Parietal lobe (tissue), 2 donors: ENCODE data around the gene PRIM2. TPM values are rescaled to one million over a fixed set of nuclear protein-coding genes. Genes with fewer than 3 reads are reported as not detected.

Experiments
- small RNA-seq: library from RNA; depleted of rRNA; stranded (forward); fragments of <200 nt; gene quantifications from one replicate; pipeline ENCODE3, GENCODE V24; 2014; ENCODE audit warnings: low replicate concordance
- total RNA-seq: library from RNA; depleted of rRNA; stranded (reverse); fragments of >200 nt; gene quantifications from one replicate; pipeline ENCODE4 v1.2.3, GENCODE V29; 2014

The PRIM2 gene, protein sequence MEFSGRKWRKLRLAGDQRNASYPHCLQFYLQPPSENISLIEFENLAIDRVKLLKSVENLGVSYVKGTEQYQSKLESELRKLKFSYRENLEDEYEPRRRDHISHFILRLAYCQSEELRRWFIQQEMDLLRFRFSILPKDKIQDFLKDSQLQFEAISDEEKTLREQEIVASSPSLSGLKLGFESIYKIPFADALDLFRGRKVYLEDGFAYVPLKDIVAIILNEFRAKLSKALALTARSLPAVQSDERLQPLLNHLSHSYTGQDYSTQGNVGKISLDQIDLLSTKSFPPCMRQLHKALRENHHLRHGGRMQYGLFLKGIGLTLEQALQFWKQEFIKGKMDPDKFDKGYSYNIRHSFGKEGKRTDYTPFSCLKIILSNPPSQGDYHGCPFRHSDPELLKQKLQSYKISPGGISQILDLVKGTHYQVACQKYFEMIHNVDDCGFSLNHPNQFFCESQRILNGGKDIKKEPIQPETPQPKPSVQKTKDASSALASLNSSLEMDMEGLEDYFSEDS
- 26.6 TPM for total RNA-seq

GRCh38 chr6:57317060-57317943 is at the start of gene PRIM2:
TSS of gene PRIM2 (plus strand) at chr6:57317630. CDS start at chr6:57318446, 816 bp downstream.

Small RNAs within 50 kb of the gene (small RNA-seq; reads per million reads assigned to genes)
- not detected for gene MIR548U

Other genes starting within 250 kb of the PRIM2 start
- gene ZNF451, start 227.4 kb upstream of the PRIM2 start, total RNA-seq: 196 TPM
- 2.8 TPM for gene BAG2, start 145.3 kb upstream of the PRIM2 start, total RNA-seq
- 26.6 TPM for gene RAB23, start 95.3 kb upstream of the PRIM2 start, total RNA-seq